Left lung (tissue), 10 donors: ENCODE results near the gene SQOR. TPM values are rescaled to one million over a fixed set of nuclear protein-coding genes. Genes with fewer than 3 reads are reported as not detected.

Experiments used
- ATAC-seq: fragments of 200-7000 bp; cut with Tn5 transposase; one replicate; pipeline ENCODE4 v1.9.1; 2020; ENCODE audit warnings: moderate library complexity
- DNase-seq, 4 donors: peaks; one replicate each; pipeline ENCODE4 v3.0.0-alpha.2; 2013 to 2020
- H3K27ac ChIP-seq, 2 donors: fragments of 200-600 bp; sonication (generic) in 1 of 2; one replicate each; pipeline versions ENCODE4 v1.5.0 to v1.8.0; 2020 to 2021
- H3K27me3 ChIP-seq, 2 donors: fragments of 200-600 bp; sonication (generic) in 1 of 2; one replicate each; pipeline versions ENCODE4 v1.5.0 to v1.8.0; 2020 to 2021
- H3K36me3 ChIP-seq, 2 donors: fragments of 200-600 bp; sonication (generic) in 1 of 2; one replicate each; pipeline versions ENCODE4 v1.5.0 to v1.8.0; 2020 to 2021
- H3K4me1 ChIP-seq, 2 donors: fragments of 200-600 bp; one replicate each; pipeline ENCODE4 v1.8.0; 2021
- H3K4me3 ChIP-seq, 2 donors: fragments of 200-600 bp; sonication (generic) in 1 of 2; one replicate each; pipeline versions ENCODE4 v1.5.0 to v1.8.0; 2020 to 2021; ENCODE audit warnings: mild to moderate bottlenecking in 1 of 2
- H3K9me3 ChIP-seq, 2 donors: fragments of 200-600 bp; sonication (generic) in 1 of 2; one replicate each; pipeline versions ENCODE4 v1.5.0 to v1.8.0; 2020 to 2021
- intact Hi-C, 2 donors: fragments of 100-400 bp; cut with DNase I; formaldehyde crosslinking; loops; one replicate each; pipeline versions ENCODE4 v1.11.2 to v1.14.2; 2022
- polyA plus RNA-seq, 6 donors: library from polyadenylated mRNA; unstranded; fragments of 120-200 nt; gene quantifications; one replicate each; pipeline ENCODE4 v1.2.1, GENCODE V29; 2013; ENCODE audit not compliant: insufficient read length in 6 of 6
- total RNA-seq, 2 donors: library from RNA; stranded (reverse); fragmentation: NEBNext Ultra II Directional; extraction: Animal tissue kit (Norgen Biotek cat#: 25700); gene quantifications; one replicate each; pipeline ENCODE4 v1.2.1, GENCODE V29; 2021
- TF ChIP-seq, protein P1 (sequence below), 2 donors: fragments of 200-600 bp; sonication (generic) in 1 of 2; IDR thresholded peaks; one replicate each; pipeline versions ENCODE4 v1.5.0 to v1.8.0; 2021; ENCODE audit warnings: antibody characterized with exemption in 2 of 2
- donor health status: DM: no; HTN: yes; CAD: no.
- donor health status: DM: no; HTN: no; CAD: no.

Gene SQOR
- total and polyA plus RNA-seq, 8 donors: 9.3 to 116 (median 12.0) TPM

DNA sequence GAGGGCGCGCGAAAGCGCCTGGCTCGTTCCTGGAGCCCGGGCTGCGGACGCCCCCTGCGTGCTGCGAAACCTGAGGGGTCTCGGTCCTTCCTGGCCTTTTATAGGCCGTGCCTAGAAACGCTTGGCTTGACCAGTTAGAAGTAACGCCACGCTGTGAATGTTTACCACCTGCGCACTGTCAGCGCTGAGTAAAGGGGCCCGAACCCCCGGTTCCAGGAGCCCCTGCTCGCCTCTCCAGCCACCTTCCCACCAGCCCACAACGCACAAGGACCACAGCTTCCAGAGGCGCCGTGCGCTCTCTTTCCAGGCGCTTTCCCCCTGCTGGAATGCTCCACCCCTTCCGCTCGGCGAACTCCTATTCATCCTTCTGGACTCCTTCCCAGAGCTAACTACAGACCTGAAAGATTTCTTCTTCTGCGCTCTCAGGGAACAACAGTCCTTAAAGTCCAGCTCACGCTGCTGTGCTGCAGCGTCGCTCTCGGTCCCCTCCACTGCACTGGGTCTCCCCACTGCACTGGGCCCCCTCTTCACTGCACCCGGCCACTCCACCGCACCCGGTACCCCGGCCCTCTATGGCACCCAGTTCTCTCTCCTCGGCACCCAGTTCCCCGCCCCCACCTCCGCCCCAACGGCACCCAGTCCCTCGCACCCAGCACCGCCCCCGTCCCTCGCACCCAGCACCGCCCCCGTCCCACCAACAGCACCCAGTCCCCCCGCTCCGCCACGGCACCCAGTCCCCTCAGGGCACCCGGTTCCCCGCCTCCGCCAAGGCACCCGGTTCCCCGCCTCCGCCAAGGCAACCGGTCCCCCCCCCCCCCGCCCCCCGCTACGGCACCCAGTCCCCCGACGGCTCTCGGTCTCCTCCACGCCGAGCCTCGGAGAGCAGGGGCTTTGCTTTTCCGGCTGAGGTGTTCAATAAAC lies 69.8 kb downstream of the SQOR start:
- no peaks in the 10 kb centered on the region for H3K9me3 ChIP-seq
- peak overlapping the region; percentile 30 to 51 for H3K4me3 ChIP-seq
- no peak overlapping the region for H3K27ac ChIP-seq
- H3K36me3 ChIP-seq: peaks cover 0 to 7% of the 10 kb centered on the region in 2 donors
- peak; percentile 54 for ATAC-seq
- H3K4me1 ChIP-seq: peaks cover 0 to 15% of the 10 kb centered on the region in 2 donors
- peak in 2 of 4 donors; percentile 41 to 83 for DNase-seq
- TF ChIP-seq, protein P1, sequence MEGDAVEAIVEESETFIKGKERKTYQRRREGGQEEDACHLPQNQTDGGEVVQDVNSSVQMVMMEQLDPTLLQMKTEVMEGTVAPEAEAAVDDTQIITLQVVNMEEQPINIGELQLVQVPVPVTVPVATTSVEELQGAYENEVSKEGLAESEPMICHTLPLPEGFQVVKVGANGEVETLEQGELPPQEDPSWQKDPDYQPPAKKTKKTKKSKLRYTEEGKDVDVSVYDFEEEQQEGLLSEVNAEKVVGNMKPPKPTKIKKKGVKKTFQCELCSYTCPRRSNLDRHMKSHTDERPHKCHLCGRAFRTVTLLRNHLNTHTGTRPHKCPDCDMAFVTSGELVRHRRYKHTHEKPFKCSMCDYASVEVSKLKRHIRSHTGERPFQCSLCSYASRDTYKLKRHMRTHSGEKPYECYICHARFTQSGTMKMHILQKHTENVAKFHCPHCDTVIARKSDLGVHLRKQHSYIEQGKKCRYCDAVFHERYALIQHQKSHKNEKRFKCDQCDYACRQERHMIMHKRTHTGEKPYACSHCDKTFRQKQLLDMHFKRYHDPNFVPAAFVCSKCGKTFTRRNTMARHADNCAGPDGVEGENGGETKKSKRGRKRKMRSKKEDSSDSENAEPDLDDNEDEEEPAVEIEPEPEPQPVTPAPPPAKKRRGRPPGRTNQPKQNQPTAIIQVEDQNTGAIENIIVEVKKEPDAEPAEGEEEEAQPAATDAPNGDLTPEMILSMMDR (IDR thresholded peaks at IDR 0.05): no peak
- peaks cover 0 to 23% of the 10 kb centered on the region in 2 donors for H3K27me3 ChIP-seq
- intact Hi-C loops: no loop called here

DNA sequence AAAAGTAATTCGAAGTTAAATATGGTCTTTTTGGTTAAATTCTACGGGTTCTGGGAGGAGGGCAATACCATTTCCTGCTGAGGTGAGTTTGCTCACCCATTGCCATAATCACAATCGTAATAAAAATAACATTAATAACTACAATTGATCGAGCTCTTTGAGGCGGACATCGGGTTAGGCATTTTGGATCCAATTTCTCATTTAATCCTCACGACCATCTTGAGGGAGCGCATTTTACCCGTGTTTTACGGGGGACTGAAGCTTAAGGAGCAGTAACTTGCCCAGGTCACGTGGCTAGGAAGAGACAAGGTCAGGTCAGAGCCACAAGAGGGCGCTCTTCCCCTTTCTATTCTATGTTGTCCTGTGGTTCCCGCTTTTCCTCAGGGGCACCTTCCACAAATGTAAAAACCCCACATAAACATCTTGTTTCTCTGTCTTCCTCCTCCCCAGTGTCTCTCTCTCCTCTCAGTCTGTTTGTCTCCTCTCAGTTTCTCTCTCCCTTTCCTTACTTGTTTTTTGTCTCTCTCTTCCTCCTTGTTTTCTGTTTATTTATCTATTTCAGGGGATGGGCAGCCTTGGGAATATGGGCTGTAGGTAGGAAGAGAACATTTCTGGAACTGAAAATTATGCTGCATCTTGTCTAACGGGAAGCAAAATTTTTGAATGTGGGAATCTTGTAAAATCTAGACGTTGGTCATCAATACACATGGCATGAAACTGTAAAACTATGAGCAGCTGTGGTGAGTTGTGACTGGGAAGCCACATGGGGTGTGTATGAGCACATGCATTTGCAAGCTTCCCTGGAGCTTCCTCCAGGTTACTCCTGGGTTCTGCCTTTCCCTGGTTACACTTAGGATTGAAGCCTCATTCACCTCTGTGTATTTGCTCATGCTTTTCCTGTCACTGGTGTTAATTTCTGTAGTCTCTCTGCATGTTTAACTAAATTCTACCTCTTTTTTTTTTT lies 71.0 kb downstream of the SQOR start:
- Histone ChIP-seq H3K4me3 (peak overlapping the region; percentile 30 to 51), H3K27me3 (peaks cover 0 to 23% of the 10 kb centered on the region in 2 donors), H3K36me3 (peaks cover 0 to 7% of the 10 kb centered on the region in 2 donors), H3K4me1 (peaks cover 0 to 15% of the 10 kb centered on the region in 2 donors), H3K27ac (no peak overlapping the region), H3K9me3 (no peaks in the 10 kb centered on the region)
- intact Hi-C loops: no loop called here
- TF ChIP-seq, protein P1 (IDR thresholded peaks at IDR 0.05): peak; percentile 85 to 91
- peak; percentile 97 for ATAC-seq
- peak in 3 of 4 donors; percentile 71 to 89 (median 82) for DNase-seq

DNA sequence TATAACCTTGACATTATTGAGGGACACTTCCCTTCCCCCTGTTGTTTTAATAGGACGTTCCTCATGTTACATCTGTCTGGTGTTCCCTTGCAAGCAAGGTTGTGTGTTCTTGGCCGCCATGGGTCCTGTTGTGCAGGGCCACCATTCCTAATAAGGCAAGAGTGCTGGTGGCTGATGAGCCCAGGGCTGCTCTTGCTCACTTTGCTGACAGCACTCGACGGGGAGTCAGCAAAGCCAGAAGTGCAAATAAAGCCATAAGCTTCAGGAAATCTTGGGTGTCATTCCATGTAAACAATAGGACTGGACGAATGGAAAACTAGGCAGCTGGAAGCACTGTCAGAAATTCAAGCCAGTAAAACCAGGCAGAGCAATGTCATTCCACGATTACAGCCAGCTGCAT lies 75.8 kb downstream of the SQOR start:
- H3K36me3 ChIP-seq: no peaks in the 10 kb centered on the region
- TF ChIP-seq, protein P1 (IDR thresholded peaks at IDR 0.05): no peak
- ATAC-seq (no peak), DNase-seq (no peak)
- no peaks in the 10 kb centered on the region for H3K4me1 ChIP-seq
- intact Hi-C loops: no loop called here
- no peak overlapping the region for H3K27ac ChIP-seq
- H3K27me3 ChIP-seq: no peaks in the 10 kb centered on the region
- H3K9me3 ChIP-seq: no peaks in the 10 kb centered on the region
- no peak overlapping the region for H3K4me3 ChIP-seq

DNA sequence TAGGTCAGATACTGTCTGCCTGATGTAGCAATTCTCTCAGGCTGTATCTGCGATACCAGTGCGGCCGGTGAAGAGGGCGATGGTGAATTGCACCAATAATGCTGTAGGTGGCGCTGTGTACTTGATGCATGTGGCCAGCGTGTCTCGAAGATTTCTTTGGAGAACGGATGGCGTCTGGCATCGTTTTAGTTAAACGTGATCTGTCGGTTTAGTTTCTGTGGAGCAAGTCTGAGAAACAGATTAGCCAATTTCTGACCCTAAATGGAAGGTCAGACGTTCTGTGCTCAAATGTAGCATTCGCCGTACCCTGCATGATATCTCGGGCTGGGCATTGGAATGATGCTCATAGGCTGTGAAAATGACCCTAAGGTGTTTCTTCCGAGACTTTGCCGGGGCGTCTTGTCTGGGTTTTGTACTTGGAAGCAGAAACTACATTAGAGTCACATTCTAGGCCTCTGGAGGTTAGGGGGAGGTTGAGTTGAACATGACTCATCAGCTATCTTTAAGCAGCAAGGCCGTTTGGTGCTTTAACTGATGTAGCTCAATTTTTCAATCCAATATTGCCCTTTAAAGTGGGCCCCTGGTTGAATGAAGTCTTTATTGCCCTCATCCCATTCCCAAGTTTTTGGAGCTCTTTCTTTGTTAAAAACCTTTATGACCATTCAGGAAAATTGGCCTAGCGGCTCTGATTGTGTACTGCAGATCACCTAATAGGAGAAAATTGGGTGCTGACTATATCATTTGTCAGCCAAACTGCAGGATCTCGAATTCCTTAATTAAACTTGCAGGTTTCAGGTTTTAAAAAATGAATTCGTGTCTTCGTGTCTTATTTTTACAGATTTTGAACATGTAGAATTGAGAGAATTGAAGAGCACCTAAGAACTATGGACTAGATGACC lies 80.0 kb downstream of the SQOR start:
- Histone ChIP-seq H3K4me3 (no peak overlapping the region), H3K4me1 (no peaks in the 10 kb centered on the region), H3K36me3 (no peaks in the 10 kb centered on the region), H3K27me3 (peaks cover 0 to 14% of the 10 kb centered on the region in 2 donors), H3K9me3 (no peaks in the 10 kb centered on the region), H3K27ac (no peak overlapping the region)
- peak in 2 of 4 donors; percentile 41 to 66 for DNase-seq
- peak; percentile 93 for ATAC-seq
- TF ChIP-seq, protein P1 (IDR thresholded peaks at IDR 0.05): peak; percentile 76 to 77
- intact Hi-C loops: no loop called here
